Transverse colon (tissue), 4 donors: ENCODE data around the gene EYS. TPM values are rescaled to one million over a fixed set of nuclear protein-coding genes. Genes with fewer than 3 reads are reported as not detected.

Experiments used
- DNase-seq: peaks from one replicate; pipeline ENCODE4 v3.0.0-alpha.2; 2019
- H3K27ac ChIP-seq, 4 donors: fragments of 200-600 bp; sonication (generic); 2 replicates each; pipeline ENCODE4 v1.5.1; 2016 to 2018; ENCODE audit warnings: inconsistent platforms in 4 of 4
- H3K27me3 ChIP-seq: fragments of 200-600 bp; sonication (generic); 2 replicates; pipeline ENCODE4 v1.5.1; 2017; ENCODE audit warnings: inconsistent platforms
- H3K36me3 ChIP-seq, 4 donors: fragments of 200-600 bp; sonication (generic); 2 replicates each; pipeline ENCODE4 v1.5.1; 2017 to 2019; ENCODE audit warnings: inconsistent platforms in 4 of 4
- H3K4me1 ChIP-seq, 4 donors: fragments of 200-600 bp; sonication (generic); 2 replicates each; pipeline ENCODE4 v1.5.1; 2017 to 2020; ENCODE audit warnings: inconsistent platforms in 4 of 4
- H3K4me3 ChIP-seq, 4 donors: fragments of 200-600 bp; sonication (generic); 1 replicate in 1 of 4; 2 replicates in 3 of 4; pipeline versions ENCODE4 v1.5.1 to v1.6.1; 2017 to 2019; ENCODE audit warnings: inconsistent platforms in 4 of 4
- H3K9me3 ChIP-seq, 2 donors: fragments of 200-600 bp; sonication (generic); 2 replicates each; pipeline ENCODE4 v1.5.1; 2017 to 2019; ENCODE audit warnings: inconsistent platforms in 2 of 2
- EP300 ChIP-seq: sonication (generic); formaldehyde crosslinking; IDR thresholded peaks from one replicate; pipeline ENCODE4 v1.6.1; 2017; ENCODE audit warnings: antibody characterized with exemption, low read depth
- POLR2A ChIP-seq: fragments of 450-650 bp; IDR thresholded peaks from one replicate; pipeline ENCODE4 v1.6.1; 2016; ENCODE audit warnings: antibody characterized with exemption, mild to moderate bottlenecking, moderate library complexity
- POLR2AphosphoS5 ChIP-seq, 3 donors: sonication (generic); formaldehyde crosslinking; IDR thresholded peaks; one replicate each; pipeline ENCODE4 v1.6.1; 2016; ENCODE audit warnings: antibody characterized with exemption in 3 of 3
- WGBS, 2 donors: methylation state at CpG; one replicate each; pipeline ENCODE4 v1.1.5; 2018; ENCODE audit warnings: low coverage in 1 of 2; 5-methylcytosine and 5-hydroxymethylcytosine counted together
- in situ Hi-C, 4 donors: fragments of 200-750 bp; cut with MboI; loops; one replicate each; pipeline versions ENCODE4 v1.15.0 to v1.15.1; 2017; ENCODE audit warnings: low sequenced_read_pairs in 3 of 4, low pct_ligation_motif_present in 1 of 4, low pct_unique_long_range_greater_than_20kb in 1 of 4
- intact Hi-C: fragments of 100-400 bp; cut with DNase I; formaldehyde crosslinking; loops from one replicate; pipeline ENCODE4 v1.15.1; 2023; ENCODE audit warnings: low total_unique reads
- total RNA-seq, 4 donors: library from RNA; depleted of rRNA; stranded (reverse); fragments of >200 nt; gene quantifications; one replicate each; pipeline ENCODE4 v1.1.0, GENCODE V29; 2016
- TF ChIP-seq, protein P1 (sequence below), 5 experiments: fragments of 200-600 bp in 3 of 5; fragments of 450-650 bp in 2 of 5; sonication (generic) in 3 of 5; IDR thresholded peaks; 1 replicate in 2 of 5; 2 replicates in 3 of 5; pipeline ENCODE4 v1.5.1; 2016 to 2017; ENCODE audit warnings: antibody characterized with exemption in 5 of 5, inconsistent platforms in 3 of 5, mild to moderate bottlenecking in 2 of 5, moderate library complexity in 1 of 5

Gene EYS
- total RNA-seq, 4 donors from 2014 or later: 0.41 TPM; not detected in 3

- TF ChIP-seq POLR2A: no peak
- TF ChIP-seq, protein P1, sequence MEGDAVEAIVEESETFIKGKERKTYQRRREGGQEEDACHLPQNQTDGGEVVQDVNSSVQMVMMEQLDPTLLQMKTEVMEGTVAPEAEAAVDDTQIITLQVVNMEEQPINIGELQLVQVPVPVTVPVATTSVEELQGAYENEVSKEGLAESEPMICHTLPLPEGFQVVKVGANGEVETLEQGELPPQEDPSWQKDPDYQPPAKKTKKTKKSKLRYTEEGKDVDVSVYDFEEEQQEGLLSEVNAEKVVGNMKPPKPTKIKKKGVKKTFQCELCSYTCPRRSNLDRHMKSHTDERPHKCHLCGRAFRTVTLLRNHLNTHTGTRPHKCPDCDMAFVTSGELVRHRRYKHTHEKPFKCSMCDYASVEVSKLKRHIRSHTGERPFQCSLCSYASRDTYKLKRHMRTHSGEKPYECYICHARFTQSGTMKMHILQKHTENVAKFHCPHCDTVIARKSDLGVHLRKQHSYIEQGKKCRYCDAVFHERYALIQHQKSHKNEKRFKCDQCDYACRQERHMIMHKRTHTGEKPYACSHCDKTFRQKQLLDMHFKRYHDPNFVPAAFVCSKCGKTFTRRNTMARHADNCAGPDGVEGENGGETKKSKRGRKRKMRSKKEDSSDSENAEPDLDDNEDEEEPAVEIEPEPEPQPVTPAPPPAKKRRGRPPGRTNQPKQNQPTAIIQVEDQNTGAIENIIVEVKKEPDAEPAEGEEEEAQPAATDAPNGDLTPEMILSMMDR (IDR thresholded peaks at IDR 0.05): no peak
- no peak for TF ChIP-seq POLR2AphosphoS5 (IDR thresholded peaks at IDR 0.05)
- Histone ChIP-seq H3K27me3 (no peaks in the 10 kb centered on the region), H3K4me1 (no peaks in the 10 kb centered on the region), H3K27ac (no peak overlapping the region), H3K36me3 (no peaks in the 10 kb centered on the region), H3K9me3 (no peaks in the 10 kb centered on the region), H3K4me3 (no peak overlapping the region)
- in situ Hi-C loops: no loop called here
- DNase-seq: no peak
- intact Hi-C loops: no loop called here
- 64 to 90% methylated on average over 1 of the region's 1 CpG for WGBS, 2 donors
Measured at GRCh38 chr6:65448866-65449265, 258.2 kb downstream of the EYS start.

DNA sequence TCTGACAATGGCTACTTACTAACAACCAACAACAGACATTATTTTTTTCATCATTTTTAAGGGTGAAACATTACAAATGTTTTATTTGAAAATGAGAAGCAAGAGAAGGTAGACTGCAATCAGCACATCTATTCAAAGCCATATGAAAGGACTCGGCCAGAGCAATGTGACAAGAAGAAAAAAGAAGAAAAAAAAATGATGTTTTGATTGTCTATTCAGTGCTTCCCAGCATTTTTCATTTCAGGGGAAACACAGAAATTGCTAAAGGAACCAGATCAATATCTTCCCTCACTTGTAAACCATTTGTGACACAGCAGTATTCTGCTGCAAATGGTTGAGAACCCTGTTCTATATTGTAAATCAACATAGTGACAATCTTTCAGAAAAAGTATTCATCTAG, 270.7 kb downstream of the EYS start:
- no peak for TF ChIP-seq EP300
- no peak for TF ChIP-seq POLR2A
- TF ChIP-seq, protein P1 (IDR thresholded peaks at IDR 0.05): no peak
- no peak for TF ChIP-seq POLR2AphosphoS5 (IDR thresholded peaks at IDR 0.05)
- no peak for DNase-seq
- 54 to 56% methylated on average over 1 of the region's 1 CpG for WGBS, 2 donors
- Histone ChIP-seq H3K9me3 (no peaks in the 10 kb centered on the region), H3K27ac (no peak overlapping the region), H3K27me3 (no peaks in the 10 kb centered on the region), H3K36me3 (no peaks in the 10 kb centered on the region), H3K4me3 (no peak overlapping the region), H3K4me1 (no peaks in the 10 kb centered on the region)
- in situ Hi-C loops (no loop called here), intact Hi-C loops (no loop called here)

DNA sequence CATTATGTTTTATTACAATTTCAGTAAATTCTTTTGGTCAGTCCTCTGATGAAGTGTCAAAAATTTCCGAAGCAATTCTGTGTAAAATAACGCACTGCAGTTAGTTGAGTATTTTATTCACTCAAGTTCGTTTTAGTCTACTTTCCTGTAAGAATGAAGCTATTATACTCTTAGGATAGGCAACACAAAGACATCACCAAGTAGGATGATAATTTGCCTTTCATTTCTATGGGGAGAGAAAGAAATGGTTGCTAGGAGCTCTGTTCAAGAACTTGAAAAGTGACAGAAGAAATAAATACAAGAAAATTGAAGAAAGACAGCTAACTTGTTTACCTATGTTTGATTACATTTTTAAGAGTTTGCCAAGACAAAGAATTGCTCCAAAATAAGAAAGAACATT, 290.4 kb downstream of the EYS start:
- Histone ChIP-seq H3K27ac (no peak overlapping the region), H3K4me3 (no peak overlapping the region), H3K27me3 (no peaks in the 10 kb centered on the region), H3K9me3 (no peaks in the 10 kb centered on the region), H3K4me1 (no peaks in the 10 kb centered on the region), H3K36me3 (no peaks in the 10 kb centered on the region)
- no peak for TF ChIP-seq POLR2AphosphoS5 (IDR thresholded peaks at IDR 0.05)
- no peak for TF ChIP-seq POLR2A
- TF ChIP-seq, protein P1 (IDR thresholded peaks at IDR 0.05): no peak
- TF ChIP-seq EP300: no peak
- no peak for DNase-seq
- in situ Hi-C loops (no loop called here), intact Hi-C loops (no loop called here)
- WGBS, 2 donors: 79 to 93% methylated on average over 3 of the region's 3 CpGs

GRCh38 chr6:65410309-65410708, 296.7 kb downstream of the EYS start:
- H3K27ac ChIP-seq: no peak overlapping the region
- no peaks in the 10 kb centered on the region for H3K9me3 ChIP-seq
- H3K27me3 ChIP-seq: no peaks in the 10 kb centered on the region
- in situ Hi-C loops (no loop called here), intact Hi-C loops (no loop called here)
- WGBS, 2 donors: 38 to 45% methylated on average over 3 of the region's 3 CpGs
- H3K4me1 ChIP-seq: no peaks in the 10 kb centered on the region
- no peaks in the 10 kb centered on the region for H3K36me3 ChIP-seq
- no peak for TF ChIP-seq POLR2AphosphoS5 (IDR thresholded peaks at IDR 0.05)
- TF ChIP-seq, protein P1 (IDR thresholded peaks at IDR 0.05): no peak
- TF ChIP-seq POLR2A: no peak
- no peak for TF ChIP-seq EP300
- H3K4me3 ChIP-seq: no peak overlapping the region
- no peak for DNase-seq
